Heart right ventricle (tissue), 16 donors: ENCODE results near the gene RARB. TPM values are rescaled to one million over a fixed set of nuclear protein-coding genes. Genes with fewer than 3 reads are reported as not detected.

Experiments used
- ATAC-seq, 8 donors: fragments of 200-7000 bp; cut with Tn5 transposase; one replicate each; pipeline ENCODE4 v1.9.1; 2020; ENCODE audit warnings: mild to moderate bottlenecking in 8 of 8, moderate library complexity in 8 of 8, moderate number of reproducible peaks in 1 of 8
- DNase-seq, 2 donors: peaks; one replicate each; pipeline ENCODE4 v3.0.0-alpha.2; 2020
- H3K27ac ChIP-seq, 10 donors: fragments of 200-600 bp; sonication (generic) in 2 of 10; one replicate each; pipeline versions ENCODE4 v1.5.0 to v1.8.0; 2020 to 2022; ENCODE audit warnings: mild to moderate bottlenecking in 3 of 10
- H3K27me3 ChIP-seq, 7 donors: fragments of 200-600 bp; one replicate each; pipeline ENCODE4 v1.8.0; 2021 to 2022; ENCODE audit warnings: mild to moderate bottlenecking in 2 of 7
- H3K36me3 ChIP-seq, 9 donors: fragments of 200-600 bp; sonication (generic) in 1 of 9; one replicate each; pipeline versions ENCODE4 v1.5.0 to v1.8.0; 2020 to 2022; ENCODE audit warnings: mild to moderate bottlenecking in 2 of 9
- H3K4me1 ChIP-seq, 9 donors: fragments of 200-600 bp; sonication (generic) in 1 of 9; one replicate each; pipeline versions ENCODE4 v1.5.0 to v1.8.0; 2020 to 2022; ENCODE audit warnings: mild to moderate bottlenecking in 4 of 9
- H3K4me3 ChIP-seq, 10 donors: fragments of 200-600 bp; sonication (generic) in 2 of 10; one replicate each; pipeline versions ENCODE4 v1.5.0 to v1.8.0; 2020 to 2022; ENCODE audit warnings: mild to moderate bottlenecking in 7 of 10, moderate library complexity in 2 of 10
- H3K9me3 ChIP-seq, 11 donors: fragments of 200-600 bp in 10 of 11; sonication (generic) in 2 of 11; one replicate each; pipeline versions ENCODE4 v1.5.0 to v1.8.0; 2013 to 2022; ENCODE audit warnings: mild to moderate bottlenecking in 2 of 11, control low read depth in 1 of 11, moderate library complexity in 1 of 11
- CTCF ChIP-seq, 9 donors: fragments of 200-600 bp; sonication (generic) in 2 of 9; IDR thresholded peaks; one replicate each; pipeline versions ENCODE4 v1.5.0 to v1.8.0; 2021 to 2022; ENCODE audit warnings: antibody characterized with exemption in 9 of 9, mild to moderate bottlenecking in 5 of 9, moderate library complexity in 1 of 9
- WGBS, 2 donors: extraction: QIAGEN DNeasy Blood & Tissue Kit; methylation state at CpG; one replicate each; pipeline ENCODE4 v1.1.7; 2013; ENCODE audit warnings: inconsistent platforms in 1 of 2; 5-methylcytosine and 5-hydroxymethylcytosine counted together
- intact Hi-C, 10 donors: fragments of 100-400 bp; cut with DNase I; formaldehyde crosslinking; loops; one replicate each; pipeline versions ENCODE4 v1.11.1 to v1.14.2; 2022
- polyA plus RNA-seq, 2 donors: library from polyadenylated mRNA; stranded (reverse); fragments of 200-250 nt; gene quantifications; one replicate each; pipeline ENCODE4 v1.2.3, GENCODE V29; 2013
- total RNA-seq, 10 donors: library from RNA; stranded (reverse); fragmentation: NEBNext Ultra II Directional in 3 of 10; extraction: Animal tissue kit (Norgen Biotek cat#: 25700) in 3 of 10; gene quantifications; one replicate each; pipeline versions ENCODE4 v1.2.1 to v1.2.4, GENCODE V29; 2021 to 2023
- donor health status: Arrhythmogenic right ventricular cardiomyopathy.
- donor health status: ischemic (EF 13 %, LVEDD 7.1; RV severe dilation, severe dysfunction).
- donor health status: healthy with polysubstance abuse.
- donor health status: DM: no; HTN: yes; CAD: no.
- donor health status: DM: no; HTN: no; CAD: no.
- donor health status: ischemic (EF 25% LVEDD 6.9; RV normal size, moderate dysfunction).
- donor health status: ischemic (EF 25% LVEDD 5.7; RV mildly dilated, moderate dysfunction).
- donor health status: healthy.
- donor health status: DM: yes; HTN: yes; CAD: no.
- donor health status: Ischemic cardiomyopathy.
- donor health status: ischemic (EF 35%, LVEDD 5.7; RV mildly dilated, moderate dysfunction).
- donor health status: nonischemic (EF 11% LVEDD 7.7; RV severe dilation, severe dysfunction).
- donor health status: DM: yes; HTN: yes; CAD: no.
- donor health status: PGD.
- donor health status: ischemic (EF 29% LVEDD 5.4; RV normal size, mild dysfunction).
- donor health status: nonischemic (EF 23%, LVEDD 6.1; RV moderate dilation, normal function).

The RARB gene
- total and polyA plus RNA-seq, 12 donors = 3.6 to 23.2 (median 17.8) TPM

GRCh38 chr3:25576831-25577454 lies 148.9 kb downstream of the RARB start:
- Histone ChIP-seq H3K4me1 (peaks cover 0 to 44% (median 13%) of the 10 kb centered on the region in 9 donors), H3K27me3 (no peaks in the 10 kb centered on the region), H3K36me3 (peaks cover 0 to 24% (median 4%) of the 10 kb centered on the region in 9 donors), H3K27ac (no peak overlapping the region), H3K4me3 (no peak overlapping the region), H3K9me3 (no peaks in the 10 kb centered on the region)
- 79 to 90% methylated on average over 15 of the region's 15 CpGs for WGBS, 2 donors
- no peak for DNase-seq
- intact Hi-C loops = no loop called here
- no peak for TF ChIP-seq CTCF (IDR thresholded peaks at IDR 0.05)
- no peak for ATAC-seq

GRCh38 chr3:25578059-25578458 lies 150.0 kb downstream of the RARB start:
- no peak overlapping the region for H3K27ac ChIP-seq
- 96 to 97% methylated on average over 10 of the region's 10 CpGs for WGBS, 2 donors
- no peaks in the 10 kb centered on the region for H3K27me3 ChIP-seq
- peaks cover 0 to 36% (median 9%) of the 10 kb centered on the region in 9 donors for H3K4me1 ChIP-seq
- H3K36me3 ChIP-seq = peaks cover 0 to 35% (median 10%) of the 10 kb centered on the region in 9 donors
- no peak overlapping the region for H3K4me3 ChIP-seq
- no peak for TF ChIP-seq CTCF (IDR thresholded peaks at IDR 0.05)
- no peak for DNase-seq
- intact Hi-C loops = no loop called here
- peaks cover 0 to 5% (median 0%) of the 10 kb centered on the region in 11 donors for H3K9me3 ChIP-seq
- no peak for ATAC-seq

- Histone ChIP-seq H3K4me1 (peaks cover 0 to 18% (median 0%) of the 10 kb centered on the region in 9 donors), H3K36me3 (peaks cover 0 to 37% (median 10%) of the 10 kb centered on the region in 9 donors), H3K4me3 (no peak overlapping the region), H3K27ac (no peak overlapping the region), H3K9me3 (peaks cover 0 to 5% (median 0%) of the 10 kb centered on the region in 11 donors), H3K27me3 (no peaks in the 10 kb centered on the region)
- WGBS, 2 donors = 90 to 91% methylated on average over 8 of the region's 8 CpGs
- no peak for DNase-seq
- intact Hi-C loops = loop anchor here in 2 of 10 donors (10.0 kb wide), 2 partner anchors 276 to 626 kb away; no protein-coding TSS in a partner anchor
- TF ChIP-seq CTCF (IDR thresholded peaks at IDR 0.05) = no peak
- ATAC-seq = no peak
Observed at GRCh38 chr3:25580534-25580933, 152.5 kb downstream of the RARB start.

- Histone ChIP-seq H3K4me3 (no peak overlapping the region), H3K27me3 (no peaks in the 10 kb centered on the region), H3K27ac (no peak overlapping the region), H3K36me3 (peaks cover 0 to 37% (median 10%) of the 10 kb centered on the region in 9 donors), H3K9me3 (peaks cover 0 to 5% (median 0%) of the 10 kb centered on the region in 11 donors), H3K4me1 (peaks cover 0 to 18% (median 0%) of the 10 kb centered on the region in 9 donors)
- DNase-seq = no peak
- TF ChIP-seq CTCF (IDR thresholded peaks at IDR 0.05) = no peak
- WGBS, 2 donors = 98 to 99% methylated on average over 7 of the region's 7 CpGs
- intact Hi-C loops = loop anchor here in 2 of 10 donors (10.0 kb wide), 2 partner anchors 277 to 627 kb away; no protein-coding TSS in a partner anchor
- no peak for ATAC-seq
Observed at GRCh38 chr3:25581335-25581734, 153.3 kb downstream of the RARB start.
